Measurements from ENCODE around the gene PRRG4.
"Not testable (repeated sequence)": the region's sequence is repeated elsewhere in the genome, so short reads cannot be mapped to it uniquely, and the experiment has no call there.

The PRRG4 gene

GRCh38 chr11:32829680-32830412 lies at the start of gene PRRG4:
Gene PRRG4, plus strand, starts transcription at chr11:32829927. Its CDS starts 603 bp downstream, at chr11:32830530.
- DNase-seq (ENCODE audit: low read depth in 2 of 2): peak; percentile 32 to 34

DNA sequence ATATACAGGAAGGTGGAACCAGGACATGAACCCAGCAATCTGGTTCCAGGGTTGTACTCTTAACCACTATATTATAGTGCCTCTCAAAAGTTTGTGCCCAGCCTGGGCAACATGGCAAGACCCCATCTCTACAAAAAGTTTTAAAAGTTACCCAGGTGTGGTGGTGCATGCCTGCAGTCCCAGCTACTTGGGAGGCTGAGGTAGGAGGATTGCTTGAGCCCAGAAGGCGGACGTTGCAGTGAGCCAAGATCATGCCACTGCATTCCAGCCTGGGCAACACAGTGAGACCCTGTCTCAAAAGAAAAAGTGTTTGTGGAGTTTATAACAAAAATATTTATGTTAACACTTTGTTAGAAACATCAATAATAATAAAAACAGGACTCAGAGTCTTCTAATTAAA lies 48.9 kb upstream of the PRRG4 start:
- not testable (repeated sequence) for DNase-seq (ENCODE audit: low read depth in 2 of 2)

- DNase-seq (ENCODE audit: low read depth in 2 of 2): no peak
Observed at GRCh38 chr11:32781721-32782120, 48.0 kb upstream of the PRRG4 start.

- no peak for DNase-seq (ENCODE audit: low read depth in 2 of 2)
Observed at GRCh38 chr11:32785262-32785661, 44.5 kb upstream of the PRRG4 start.

GRCh38 chr11:32786811-32787210 lies 42.9 kb upstream of the PRRG4 start:
- DNase-seq (ENCODE audit: low read depth in 2 of 2): no peak

DNA sequence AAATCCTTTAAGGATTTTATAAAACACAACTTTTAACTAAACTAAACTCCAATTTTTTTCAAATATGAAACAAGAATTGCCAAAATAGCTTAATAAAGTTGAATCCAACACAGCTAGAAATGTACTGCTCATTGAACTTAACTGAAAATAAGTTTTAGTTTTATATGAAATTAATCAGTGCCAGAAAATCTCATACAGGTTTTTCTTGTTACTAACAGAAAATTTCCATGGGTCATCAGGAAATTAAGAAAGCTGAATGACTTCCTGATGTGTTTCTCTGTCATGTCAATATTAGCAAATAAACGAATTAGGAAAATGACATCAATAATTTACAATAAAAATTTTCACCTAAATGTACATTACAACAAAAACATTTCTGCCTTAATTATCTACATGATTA lies 38.8 kb upstream of the PRRG4 start:
- no peak for DNase-seq (ENCODE audit: low read depth in 2 of 2)

DNA sequence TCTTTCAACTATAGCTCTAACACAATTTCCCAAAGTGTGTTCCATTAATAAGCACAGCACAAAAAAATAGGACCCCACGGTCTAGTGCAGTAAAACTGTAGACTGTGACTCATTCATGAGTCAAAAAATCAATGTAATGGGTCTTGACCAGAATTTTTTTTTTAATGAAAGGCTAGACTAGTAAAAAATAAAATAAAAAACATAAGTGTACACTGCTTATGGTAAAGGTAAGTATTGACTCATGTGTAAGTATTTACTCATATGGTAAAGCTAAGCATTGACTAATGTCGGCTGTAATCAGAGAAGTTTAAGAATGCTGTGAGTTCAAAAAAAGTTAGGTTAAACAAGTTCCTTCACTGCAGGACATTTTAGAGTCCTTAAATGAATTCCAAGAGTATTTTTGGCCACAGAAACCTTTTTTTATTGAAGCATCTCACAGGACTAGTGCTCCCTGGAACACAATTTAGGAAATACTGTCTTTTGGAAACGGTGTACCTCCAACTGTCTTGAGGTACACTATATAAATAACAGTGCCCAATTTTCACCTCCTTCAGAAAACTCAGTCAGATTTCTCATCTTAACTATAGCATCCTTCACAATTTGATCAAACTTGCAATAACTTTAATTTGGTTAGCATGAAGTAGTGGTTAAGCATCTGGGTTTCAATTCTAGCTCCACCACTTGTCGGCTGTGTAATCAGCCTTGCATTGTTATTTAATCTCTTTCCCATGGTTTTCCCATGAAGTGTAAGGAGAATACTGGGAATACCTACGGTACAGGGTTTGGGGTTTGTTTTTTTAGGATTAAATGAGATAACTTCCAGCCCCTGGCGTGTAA lies 37.4 kb upstream of the PRRG4 start:
- DNase-seq (ENCODE audit: low read depth in 2 of 2): no peak

DNA sequence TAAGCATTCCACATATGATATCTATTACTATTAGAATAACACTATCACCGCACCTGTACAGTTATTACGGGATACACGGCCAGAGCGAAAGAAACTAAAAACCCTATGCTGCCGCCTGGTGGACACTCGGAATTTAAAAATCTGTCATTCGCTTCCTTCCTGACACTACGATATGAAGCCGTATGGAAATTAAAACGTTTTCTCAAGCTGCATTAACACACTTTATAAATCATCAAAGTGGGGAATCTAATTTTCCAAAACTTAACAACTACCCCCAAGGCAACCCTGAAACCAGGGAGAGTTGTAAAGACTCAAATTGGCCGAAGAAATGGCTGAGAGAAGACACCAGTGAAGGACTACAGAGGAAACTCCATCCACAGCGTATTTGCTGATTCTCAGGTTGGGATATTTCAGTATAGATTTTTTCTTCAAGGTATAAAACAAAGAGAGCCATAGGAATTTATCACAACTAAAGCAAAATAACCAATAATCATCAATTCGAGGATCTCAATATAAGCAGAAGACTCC lies 36.7 kb upstream of the PRRG4 start:
- DNase-seq (ENCODE audit: low read depth in 2 of 2): peak; percentile 39 to 55

DNA sequence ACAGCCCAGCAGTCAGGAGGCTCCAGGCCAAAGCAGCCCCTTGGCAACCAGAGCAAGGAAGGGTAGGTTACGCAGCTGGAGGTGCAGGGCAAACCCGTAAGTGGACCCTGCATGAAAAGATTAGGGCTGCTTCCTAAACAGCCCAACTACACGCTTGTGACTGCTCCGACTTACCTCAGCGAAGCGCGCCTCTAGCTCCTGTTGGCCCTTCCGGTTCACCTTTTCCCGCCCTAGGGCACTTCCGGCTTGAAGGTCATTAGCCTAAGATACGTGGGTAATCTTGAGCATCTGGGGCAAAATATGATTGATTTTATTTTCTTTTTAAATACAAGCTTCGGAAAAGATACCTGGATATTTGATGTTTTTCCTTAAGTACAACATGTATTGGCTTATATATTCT lies 35.3 kb upstream of the PRRG4 start, which contains the start of gene CCDC73:
CCDC73 (minus strand) TSS at position 224 of the 400 bp plus-strand sequence. CDS start 34,419 bp downstream, outside the sequence.
- no peak for DNase-seq (ENCODE audit: low read depth in 2 of 2)

- DNase-seq (ENCODE audit: low read depth in 2 of 2): no peak
Observed at GRCh38 chr11:32796425-32796824, 33.3 kb upstream of the PRRG4 start.

DNA sequence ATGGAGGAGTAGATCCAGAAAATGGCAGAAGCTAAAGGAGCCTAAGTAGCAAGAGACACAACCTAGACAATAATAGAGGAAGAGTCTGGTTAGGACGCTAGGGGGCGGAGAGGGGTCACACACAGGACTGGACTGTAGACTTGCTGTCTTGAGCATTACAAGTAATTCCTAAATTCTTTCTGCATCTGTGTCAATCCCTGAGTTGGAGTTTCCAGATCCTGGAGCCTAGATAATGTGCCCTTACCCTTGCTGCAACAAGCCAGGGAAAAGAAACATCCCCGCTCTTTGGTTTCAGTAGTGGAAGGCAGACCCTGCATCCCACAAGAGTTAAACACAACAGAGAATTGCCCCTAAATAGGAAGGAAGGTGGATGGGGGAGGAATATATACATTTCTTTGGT lies 20.4 kb upstream of the PRRG4 start:
- DNase-seq (ENCODE audit: low read depth in 2 of 2): peak; percentile 34 to 52

DNA sequence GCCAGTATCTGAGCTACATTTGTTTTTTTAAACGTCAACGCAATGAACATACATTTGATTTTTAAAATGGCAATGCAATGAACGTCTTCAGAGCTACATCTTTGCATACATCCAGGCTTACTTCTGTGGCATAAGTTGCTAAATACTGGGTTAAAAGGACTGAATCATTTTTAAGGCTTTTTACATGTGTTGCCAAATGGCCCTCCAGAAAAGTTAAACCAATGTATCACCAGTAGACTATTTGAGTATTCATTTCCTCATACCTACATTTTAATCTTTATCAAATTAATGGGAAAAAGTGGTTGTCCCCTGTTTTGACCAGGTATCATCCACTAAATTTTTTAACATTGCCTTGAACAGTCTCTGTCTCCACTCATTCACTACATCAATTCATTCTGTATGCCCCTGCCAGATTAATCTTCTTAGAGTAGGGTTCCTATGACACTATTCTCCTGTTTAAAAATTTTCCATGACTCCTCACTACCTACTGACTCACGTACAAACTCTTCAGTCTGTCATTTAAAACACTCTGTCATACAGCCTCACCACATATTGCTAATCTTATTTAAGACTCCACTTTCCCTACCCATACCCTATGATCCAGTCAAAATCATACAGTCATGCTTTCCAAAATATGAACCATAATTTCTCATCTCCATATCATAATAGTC lies 12.4 kb upstream of the PRRG4 start:
- DNase-seq (ENCODE audit: low read depth in 2 of 2): no peak

DNA sequence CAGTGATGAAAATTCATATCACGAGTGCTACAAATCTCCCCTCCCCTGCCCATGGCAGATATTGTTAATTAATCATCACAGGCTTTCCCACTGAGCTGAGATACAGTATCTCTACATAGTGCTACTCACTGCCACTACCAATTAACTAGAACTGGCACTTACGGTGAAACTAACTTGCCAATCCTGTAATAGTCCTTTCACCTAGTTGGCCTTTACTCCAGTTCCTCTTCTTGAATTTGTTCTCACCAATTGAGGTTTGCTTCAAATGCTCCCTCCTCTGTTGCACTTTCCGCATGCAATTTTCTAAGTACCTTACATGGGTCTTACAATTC lies 11.9 kb upstream of the PRRG4 start:
- no peak for DNase-seq (ENCODE audit: low read depth in 2 of 2)

- DNase-seq (ENCODE audit: low read depth in 2 of 2): no peak
Observed at GRCh38 chr11:32819187-32819586, 10.5 kb upstream of the PRRG4 start.

DNA sequence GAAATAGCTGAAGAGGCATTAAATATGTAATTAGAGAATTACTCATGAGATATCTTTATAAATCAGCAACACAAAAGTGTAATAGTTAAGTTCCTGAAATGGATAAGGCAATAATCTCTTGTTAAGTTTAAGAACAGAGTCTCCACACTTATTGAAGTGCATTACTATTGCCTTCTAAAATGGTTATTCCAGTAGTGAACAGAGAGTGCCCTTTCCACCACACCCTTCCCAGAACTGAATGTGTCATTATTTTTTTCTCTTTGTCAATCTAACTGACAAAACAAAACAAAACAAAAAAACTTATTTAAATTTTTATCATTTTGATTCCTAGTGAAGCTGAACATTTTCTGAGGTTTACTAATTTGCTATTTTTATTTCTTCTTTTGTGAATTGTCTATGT lies 9.2 kb upstream of the PRRG4 start:
- no peak for DNase-seq (ENCODE audit: low read depth in 2 of 2)

- DNase-seq (ENCODE audit: low read depth in 2 of 2): no peak
Observed at GRCh38 chr11:32821517-32821916, 8.2 kb upstream of the PRRG4 start.

- no peak for DNase-seq (ENCODE audit: low read depth in 2 of 2)
Observed at GRCh38 chr11:32821917-32822560, 7.7 kb upstream of the PRRG4 start.

- DNase-seq (ENCODE audit: low read depth in 2 of 2): not testable (repeated sequence)
Observed at GRCh38 chr11:32823617-32824016, 6.1 kb upstream of the PRRG4 start.

DNA sequence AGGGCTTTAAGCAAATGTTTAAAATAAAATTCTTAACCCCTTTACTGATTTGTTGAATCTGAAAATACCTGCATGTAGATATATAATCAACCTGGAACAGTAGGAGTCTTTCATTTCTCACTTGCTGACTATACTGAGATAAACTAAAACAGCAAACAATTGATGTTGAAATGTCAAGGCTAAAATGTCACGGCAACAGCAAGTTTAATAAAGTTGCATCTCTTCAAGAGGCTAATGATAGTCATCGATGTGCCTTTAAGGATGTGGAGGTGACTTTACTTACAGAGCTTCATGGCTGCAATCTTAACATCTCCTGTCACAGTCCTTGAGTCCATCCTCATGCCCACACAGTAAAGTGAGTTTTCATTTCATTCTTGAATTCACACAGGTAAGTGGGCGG lies 3.6 kb upstream of the PRRG4 start:
- no peak for DNase-seq (ENCODE audit: low read depth in 2 of 2)

DNA sequence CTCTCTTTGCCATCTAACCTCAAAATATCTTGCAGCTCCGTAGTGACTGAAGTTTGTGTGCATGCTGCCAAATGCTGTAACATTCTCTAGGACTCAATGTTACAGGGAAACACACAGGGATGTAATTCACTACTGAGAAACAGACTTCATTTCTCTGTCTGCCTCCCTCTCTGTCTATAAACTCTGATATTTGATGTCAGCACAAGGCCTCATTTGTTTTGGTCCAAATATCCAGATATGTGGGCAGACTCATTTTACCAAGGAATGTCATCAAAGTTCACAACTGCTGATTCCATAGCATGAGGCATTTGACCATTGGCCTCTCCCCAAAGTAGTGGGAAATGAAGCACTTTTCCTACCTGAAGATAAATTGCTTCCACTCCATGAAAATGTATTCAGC lies 2.5 kb upstream of the PRRG4 start:
- DNase-seq (ENCODE audit: low read depth in 2 of 2): no peak

- DNase-seq (ENCODE audit: low read depth in 2 of 2): no peak
Observed at GRCh38 chr11:32829157-32829679, 509 bp upstream of the PRRG4 start.

DNA sequence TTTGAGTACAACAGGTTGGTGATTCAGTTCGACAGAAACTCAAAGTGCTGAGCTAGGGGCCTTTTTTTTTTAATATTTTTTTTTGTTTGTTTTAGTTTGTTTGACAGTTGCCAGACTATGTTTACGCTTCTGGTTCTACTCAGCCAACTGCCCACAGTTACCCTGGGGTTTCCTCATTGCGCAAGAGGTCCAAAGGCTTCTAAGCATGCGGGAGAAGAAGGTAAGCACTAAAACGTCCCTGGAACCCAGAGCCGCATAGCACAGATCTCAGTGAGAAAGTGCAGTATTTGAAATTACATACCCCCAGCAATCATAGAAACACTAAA lies 649 bp downstream of the PRRG4 start:
- no peak for DNase-seq (ENCODE audit: low read depth in 2 of 2)
